ENCODE data around the gene MED14. TPM values are rescaled to one million over a fixed set of nuclear protein-coding genes. Genes with fewer than 3 reads are reported as not detected.

Gene MED14
- total RNA-seq, 1 donor from 2014 or later: 52.7 TPM

DNA sequence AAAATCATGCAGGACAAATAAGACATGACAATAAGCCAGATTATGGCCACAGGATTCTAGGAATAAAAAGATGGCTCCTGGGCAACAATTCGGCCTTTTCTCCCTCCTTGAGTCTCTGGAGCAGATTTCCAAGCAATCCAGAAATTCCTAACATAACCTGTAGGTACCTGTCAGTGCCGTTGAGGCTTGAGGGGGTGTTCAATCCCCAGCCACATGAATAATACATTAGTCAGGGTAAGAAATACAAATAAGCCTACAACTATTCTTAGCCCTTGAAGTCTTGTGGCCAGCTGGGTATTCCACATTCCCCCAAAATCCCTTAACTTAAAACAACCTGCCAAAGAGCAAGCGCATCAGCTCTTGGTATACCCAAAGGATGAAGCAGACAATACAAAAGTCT is 97.7 kb downstream of the MED14 start:
- H3K4me3 Mint-ChIP-seq: no peak overlapping the region
- no peak overlapping the region for H3K27ac Mint-ChIP-seq (ENCODE audit: unreplicated experiment)
- no peaks in the 10 kb centered on the region for H3K27me3 Mint-ChIP-seq (ENCODE audit: low read depth)
- H3K9me3 Mint-ChIP-seq: no peaks in the 10 kb centered on the region
- TF ChIP-seq, protein P1, sequence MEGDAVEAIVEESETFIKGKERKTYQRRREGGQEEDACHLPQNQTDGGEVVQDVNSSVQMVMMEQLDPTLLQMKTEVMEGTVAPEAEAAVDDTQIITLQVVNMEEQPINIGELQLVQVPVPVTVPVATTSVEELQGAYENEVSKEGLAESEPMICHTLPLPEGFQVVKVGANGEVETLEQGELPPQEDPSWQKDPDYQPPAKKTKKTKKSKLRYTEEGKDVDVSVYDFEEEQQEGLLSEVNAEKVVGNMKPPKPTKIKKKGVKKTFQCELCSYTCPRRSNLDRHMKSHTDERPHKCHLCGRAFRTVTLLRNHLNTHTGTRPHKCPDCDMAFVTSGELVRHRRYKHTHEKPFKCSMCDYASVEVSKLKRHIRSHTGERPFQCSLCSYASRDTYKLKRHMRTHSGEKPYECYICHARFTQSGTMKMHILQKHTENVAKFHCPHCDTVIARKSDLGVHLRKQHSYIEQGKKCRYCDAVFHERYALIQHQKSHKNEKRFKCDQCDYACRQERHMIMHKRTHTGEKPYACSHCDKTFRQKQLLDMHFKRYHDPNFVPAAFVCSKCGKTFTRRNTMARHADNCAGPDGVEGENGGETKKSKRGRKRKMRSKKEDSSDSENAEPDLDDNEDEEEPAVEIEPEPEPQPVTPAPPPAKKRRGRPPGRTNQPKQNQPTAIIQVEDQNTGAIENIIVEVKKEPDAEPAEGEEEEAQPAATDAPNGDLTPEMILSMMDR (conservative IDR thresholded peaks at IDR 0.05): no peak
- peaks cover 24% of the 10 kb centered on the region for H3K36me3 Mint-ChIP-seq (ENCODE audit: low read depth)
- peaks cover 3% of the 10 kb centered on the region for H3K4me1 Mint-ChIP-seq
- no peak for DNase-seq (ENCODE audit: low read depth, low spot score)

DNA sequence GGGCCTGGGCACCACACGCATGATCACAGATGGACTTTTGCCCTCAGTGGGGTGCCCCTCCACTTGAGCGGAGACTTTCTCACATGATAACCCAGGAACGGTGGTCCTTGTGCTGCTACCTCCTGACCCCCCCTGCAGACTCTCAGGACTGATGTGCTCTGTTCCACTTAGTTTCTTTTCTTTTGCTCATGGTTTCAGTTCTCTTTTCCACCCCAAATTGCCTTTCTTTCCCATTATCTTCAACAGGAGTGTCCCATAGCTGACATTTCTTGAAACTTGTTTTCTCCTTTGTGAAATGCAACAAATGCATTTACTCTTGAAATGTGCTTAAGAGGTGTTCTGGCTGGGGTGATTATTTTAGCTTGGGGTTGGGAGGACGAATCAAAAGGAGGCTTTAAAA is 103.1 kb downstream of the MED14 start:
- Mint-ChIP-seq H3K27me3 (ENCODE audit: low read depth) (no peaks in the 10 kb centered on the region), H3K4me1 (no peaks in the 10 kb centered on the region), H3K36me3 (ENCODE audit: low read depth) (peaks cover 16% of the 10 kb centered on the region), H3K4me3 (no peak overlapping the region), H3K27ac (ENCODE audit: unreplicated experiment) (no peak overlapping the region), H3K9me3 (no peaks in the 10 kb centered on the region)
- no peak for DNase-seq (ENCODE audit: low read depth, low spot score)
- TF ChIP-seq, protein P1 (conservative IDR thresholded peaks at IDR 0.05): no peak

DNA sequence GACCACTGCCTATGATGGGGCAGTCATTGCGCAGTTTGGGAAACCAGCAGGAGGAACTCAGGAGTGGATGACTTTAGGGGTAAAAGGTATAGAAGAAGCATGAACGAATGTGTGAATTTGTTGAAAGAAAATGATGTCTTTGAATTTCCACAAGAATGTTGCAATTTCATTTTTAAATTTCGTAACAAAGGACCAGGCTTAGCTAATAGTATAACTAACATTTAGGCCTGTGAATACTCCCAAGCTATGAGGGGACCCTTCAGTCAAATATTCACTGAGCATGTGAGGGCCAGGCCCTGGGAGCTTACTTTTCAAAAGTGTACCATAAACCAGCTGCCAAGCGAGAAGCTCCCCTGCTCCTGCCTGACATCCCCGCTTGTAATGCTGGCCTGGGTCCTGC is 106.8 kb downstream of the MED14 start:
- Mint-ChIP-seq H3K4me3 (no peak overlapping the region), H3K9me3 (peaks cover 3% of the 10 kb centered on the region), H3K27ac (ENCODE audit: unreplicated experiment) (no peak overlapping the region), H3K36me3 (ENCODE audit: low read depth) (peaks cover 13% of the 10 kb centered on the region), H3K4me1 (no peaks in the 10 kb centered on the region), H3K27me3 (ENCODE audit: low read depth) (no peaks in the 10 kb centered on the region)
- TF ChIP-seq, protein P1 (conservative IDR thresholded peaks at IDR 0.05): no peak
- no peak for DNase-seq (ENCODE audit: low read depth, low spot score)

DNA sequence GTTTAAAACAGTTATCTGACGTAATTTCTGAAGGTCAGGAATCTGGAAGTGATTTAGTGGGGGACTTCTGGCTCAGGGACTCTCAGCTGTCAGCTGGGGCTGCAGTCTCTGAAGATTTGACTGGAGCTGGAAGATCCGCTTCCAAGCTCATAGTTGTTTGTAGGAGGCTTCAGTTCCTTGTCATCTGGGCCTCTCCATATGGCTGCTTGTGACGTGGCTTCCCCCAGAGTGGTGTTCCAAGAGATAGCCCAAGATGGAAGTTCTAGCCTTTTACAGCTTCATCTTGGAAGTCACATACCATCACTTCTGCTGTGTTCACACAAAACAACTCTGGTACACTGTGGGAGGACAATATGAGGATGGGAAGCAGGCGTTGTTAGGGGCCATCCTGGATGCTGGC is 110.0 kb downstream of the MED14 start:
- Mint-ChIP-seq H3K4me1 (no peaks in the 10 kb centered on the region), H3K4me3 (no peak overlapping the region), H3K27ac (ENCODE audit: unreplicated experiment) (no peak overlapping the region), H3K36me3 (ENCODE audit: low read depth) (peaks cover 9% of the 10 kb centered on the region), H3K9me3 (peaks cover 3% of the 10 kb centered on the region), H3K27me3 (ENCODE audit: low read depth) (no peaks in the 10 kb centered on the region)
- no peak for DNase-seq (ENCODE audit: low read depth, low spot score)
- TF ChIP-seq, protein P1 (conservative IDR thresholded peaks at IDR 0.05): no peak

DNA sequence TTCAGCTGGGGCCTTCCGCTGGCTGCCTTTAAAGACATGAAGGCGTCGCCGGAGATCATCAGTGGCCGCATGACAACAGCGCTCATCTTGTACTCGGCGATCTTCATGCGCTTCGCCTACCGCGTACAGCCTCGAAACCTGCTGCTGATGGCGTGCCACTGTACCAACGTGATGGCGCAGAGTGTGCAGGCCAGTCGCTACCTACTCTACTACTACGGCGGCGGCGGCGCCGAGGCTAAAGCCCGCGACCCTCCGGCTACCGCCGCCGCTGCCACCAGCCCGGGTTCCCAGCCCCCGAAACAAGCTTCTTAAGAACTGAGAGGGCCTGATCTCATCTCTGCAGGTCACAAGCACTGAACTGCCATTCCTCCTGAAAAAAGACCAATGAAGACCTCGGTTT is 111.7 kb downstream of the MED14 start:
- H3K9me3 Mint-ChIP-seq: peaks cover 3% of the 10 kb centered on the region
- no peaks in the 10 kb centered on the region for H3K4me1 Mint-ChIP-seq

More for the DNA sequence above, 111.7 kb downstream of the MED14 start:
- Mint-ChIP-seq H3K4me3 (no peak overlapping the region), H3K36me3 (ENCODE audit: low read depth) (peaks cover 9% of the 10 kb centered on the region), H3K27ac (ENCODE audit: unreplicated experiment) (no peak overlapping the region), H3K27me3 (ENCODE audit: low read depth) (no peaks in the 10 kb centered on the region)
- TF ChIP-seq, protein P1 (conservative IDR thresholded peaks at IDR 0.05): no peak
- DNase-seq (ENCODE audit: low read depth, low spot score): no peak

Measured in neural crest cell (in vitro differentiated cells).